Activated naive CD4-positive, alpha-beta T cell treated with anti-CD3 and anti-CD28 coated beads for 36 hours (primary cell): ENCODE data around the gene SAMD4A. TPM values are rescaled to one million over a fixed set of nuclear protein-coding genes. Genes with fewer than 3 reads are reported as not detected.

Source experiments
- CTCF ChIA-PET: fragments of 350-600 bp; sonication (Branson Sonifier 250); formaldehyde crosslinking; loops from one replicate; lab custom pipeline; 2021; ENCODE audit warnings: antibody characterized with exemption; lab: Charles Lee
- DNase-seq: peaks from one replicate; pipeline ENCODE4 v3.0.0-alpha.2; 2020
- H3K27ac Mint-ChIP-seq: one replicate; pipeline ENCODE4 v1.8.0; 2021; ENCODE audit warnings: mild to moderate bottlenecking, mixed read lengths
- H3K27me3 Mint-ChIP-seq: one replicate; pipeline ENCODE4 v1.8.0; 2021; ENCODE audit warnings: low read depth, mixed read lengths
- H3K36me3 Mint-ChIP-seq: one replicate; pipeline ENCODE4 v1.8.0; 2021; ENCODE audit warnings: low read depth, mixed read lengths
- H3K4me1 Mint-ChIP-seq: one replicate; pipeline ENCODE4 v1.8.0; 2021; ENCODE audit warnings: low read depth, mixed read lengths
- H3K4me3 Mint-ChIP-seq: one replicate; pipeline ENCODE4 v1.8.0; 2021; ENCODE audit warnings: mild to moderate bottlenecking, moderate library complexity, mixed read lengths
- H3K9me3 Mint-ChIP-seq: one replicate; pipeline ENCODE4 v1.8.0; 2021; ENCODE audit warnings: mixed read lengths
- intact Hi-C: fragments of 100-400 bp; cut with micrococcal nuclease; formaldehyde crosslinking; loops from one replicate; pipeline ENCODE4 v1.15.1; 2023
- total RNA-seq, 2 experiments: library from RNA; stranded (reverse); gene quantifications; one replicate each; pipeline ENCODE4 v1.2.3, GENCODE V29; 2021

SAMD4A gene
- total RNA-seq, 2 experiments from 2014 or later = 4.7 to 4.9 TPM

GRCh38 chr14:54715811-54716210, 148.9 kb downstream of the SAMD4A start:
- H3K4me1 Mint-ChIP-seq = peaks cover 17% of the 10 kb centered on the region
- intact Hi-C loops = no loop called here
- no peaks in the 10 kb centered on the region for H3K27me3 Mint-ChIP-seq
- H3K4me3 Mint-ChIP-seq = no peak overlapping the region
- no peak for DNase-seq
- peaks cover 4% of the 10 kb centered on the region for H3K9me3 Mint-ChIP-seq
- peaks cover 2% of the 10 kb centered on the region for H3K36me3 Mint-ChIP-seq
- CTCF ChIA-PET = no interaction called here
- no peak overlapping the region for H3K27ac Mint-ChIP-seq

- Mint-ChIP-seq H3K36me3 (no peaks in the 10 kb centered on the region), H3K27ac (no peak overlapping the region), H3K4me3 (no peak overlapping the region), H3K9me3 (peaks cover 2% of the 10 kb centered on the region), H3K27me3 (no peaks in the 10 kb centered on the region), H3K4me1 (peaks cover 10% of the 10 kb centered on the region)
- no peak for DNase-seq
- intact Hi-C loops = no loop called here
- CTCF ChIA-PET = interaction anchor here (1.4 kb wide), 1 partner anchor 56 kb away, joined by 5 read pairs; no protein-coding TSS in a partner anchor
Observed at GRCh38 chr14:54716862-54717261, 149.9 kb downstream of the SAMD4A start.

DNA sequence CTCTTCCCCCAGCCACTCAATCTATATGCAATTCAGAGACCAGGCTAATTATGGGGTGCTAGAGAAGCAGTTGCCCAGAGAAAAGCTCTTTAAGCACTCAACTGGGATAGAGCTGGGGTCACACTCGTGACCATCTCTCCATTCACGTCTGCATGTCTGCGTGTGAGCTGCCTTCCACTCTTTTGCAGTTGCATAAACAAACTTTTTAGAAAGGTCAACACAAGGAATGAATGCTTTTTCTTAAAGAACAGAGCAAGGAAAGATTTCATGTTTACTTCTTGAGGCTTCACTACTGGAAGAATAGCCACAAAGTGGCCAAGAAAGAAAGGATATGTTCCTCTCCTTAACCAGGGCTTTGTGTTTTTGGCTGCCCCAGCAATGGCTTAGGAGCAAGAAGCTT, 151.1 kb downstream of the SAMD4A start:
- H3K36me3 Mint-ChIP-seq = no peaks in the 10 kb centered on the region
- no peaks in the 10 kb centered on the region for H3K27me3 Mint-ChIP-seq
- H3K27ac Mint-ChIP-seq = no peak overlapping the region
- H3K4me1 Mint-ChIP-seq = peaks cover 4% of the 10 kb centered on the region
- H3K4me3 Mint-ChIP-seq = no peak overlapping the region
- no peak for DNase-seq
- H3K9me3 Mint-ChIP-seq = peaks cover 2% of the 10 kb centered on the region
- CTCF ChIA-PET = interaction anchor here (0.6 to 1.4 kb wide), 3 partner anchors 18 to 55 kb away, joined by 3 to 5 read pairs (median 5); no protein-coding TSS in a partner anchor
- intact Hi-C loops = no loop called here

DNA sequence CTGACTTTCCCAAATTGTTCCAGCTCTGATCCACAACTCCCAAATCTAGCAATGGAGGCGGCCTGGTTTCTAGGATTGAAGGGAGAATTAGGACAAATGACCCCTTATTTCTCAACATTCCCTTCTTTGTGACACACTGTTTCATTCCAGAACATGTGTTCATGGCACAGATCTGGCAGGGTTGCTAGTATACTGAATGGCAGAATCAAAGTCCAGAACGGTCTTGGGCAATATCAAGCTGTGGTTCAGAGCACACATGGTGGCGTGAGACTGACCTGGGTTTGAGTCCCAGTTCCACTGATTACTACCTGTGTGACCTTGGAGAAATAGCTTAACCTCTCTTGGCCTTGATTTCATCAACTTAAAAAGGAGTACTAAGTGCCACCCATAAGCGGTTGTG, 152.5 kb downstream of the SAMD4A start:
- H3K36me3 Mint-ChIP-seq = no peaks in the 10 kb centered on the region
- H3K9me3 Mint-ChIP-seq = peaks cover 2% of the 10 kb centered on the region
- DNase-seq = no peak
- CTCF ChIA-PET = interaction anchor here (0.8 to 1.2 kb wide), 3 partner anchors 9 to 156 kb away, joined by 3 to 4 read pairs (median 3); no protein-coding TSS in a partner anchor
- H3K4me3 Mint-ChIP-seq = no peak overlapping the region
- peaks cover 2% of the 10 kb centered on the region for H3K27me3 Mint-ChIP-seq
- no peak overlapping the region for H3K27ac Mint-ChIP-seq
- intact Hi-C loops = no loop called here
- H3K4me1 Mint-ChIP-seq = peaks cover 4% of the 10 kb centered on the region

- intact Hi-C loops = loop anchor here (1.0 to 2.0 kb wide), 3 partner anchors 30 to 156 kb away; partner anchors contain the start of gene SAMD4A
- CTCF ChIA-PET = interaction anchor here (0.7 to 3.0 kb wide), 9 partner anchors 9 to 159 kb away, joined by 3 to 12 read pairs (median 7); partner anchors contain the start of gene SAMD4A
- peak; percentile 47 for DNase-seq
- H3K4me1 Mint-ChIP-seq = peaks cover 8% of the 10 kb centered on the region
- H3K9me3 Mint-ChIP-seq = peaks cover 2% of the 10 kb centered on the region
- H3K4me3 Mint-ChIP-seq = no peak overlapping the region
- no peak overlapping the region for H3K27ac Mint-ChIP-seq
- peaks cover 5% of the 10 kb centered on the region for H3K27me3 Mint-ChIP-seq
- H3K36me3 Mint-ChIP-seq = no peaks in the 10 kb centered on the region
Observed at GRCh38 chr14:54722791-54723432, 156.0 kb downstream of the SAMD4A start.

DNA sequence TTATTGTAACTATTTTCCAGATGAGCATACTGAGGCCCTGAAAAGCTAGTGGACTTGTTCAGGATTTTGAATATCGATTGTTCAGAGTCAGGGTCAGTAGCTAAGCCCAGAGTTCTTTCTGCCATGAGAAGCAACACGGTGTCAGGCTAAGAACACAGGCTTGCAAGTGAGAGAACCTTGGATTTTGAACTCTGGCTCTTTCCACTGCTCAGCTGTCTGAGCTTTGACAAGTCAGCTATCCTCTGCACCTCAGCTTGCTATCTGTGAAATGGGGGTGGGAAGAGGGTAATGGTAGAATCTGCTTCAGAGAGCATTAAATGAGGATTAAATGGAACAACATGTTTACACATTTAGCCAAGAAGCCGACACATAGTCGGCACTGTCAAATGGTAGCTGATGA, 157.2 kb downstream of the SAMD4A start:
- Mint-ChIP-seq H3K36me3 (no peaks in the 10 kb centered on the region), H3K4me1 (peaks cover 18% of the 10 kb centered on the region), H3K27me3 (peaks cover 5% of the 10 kb centered on the region), H3K27ac (no peak overlapping the region), H3K4me3 (no peak overlapping the region), H3K9me3 (peaks cover 2% of the 10 kb centered on the region)
- intact Hi-C loops = no loop called here
- CTCF ChIA-PET = interaction anchor here (0.6 to 2.9 kb wide), 9 partner anchors 10 to 1188 kb away, joined by 3 to 15 read pairs (median 5); partner anchors contain the start of gene SAMD4A
- no peak for DNase-seq

GRCh38 chr14:54724676-54725325, 157.9 kb downstream of the SAMD4A start:
- intact Hi-C loops = no loop called here
- CTCF ChIA-PET = interaction anchor here (0.5 to 2.9 kb wide), 10 partner anchors 12 to 245 kb away, joined by 3 to 15 read pairs (median 5); partner anchors contain the start of gene SAMD4A
- no peak overlapping the region for H3K27ac Mint-ChIP-seq
- no peak for DNase-seq
- no peak overlapping the region for H3K4me3 Mint-ChIP-seq
- peaks cover 25% of the 10 kb centered on the region for H3K4me1 Mint-ChIP-seq
- peaks cover 5% of the 10 kb centered on the region for H3K27me3 Mint-ChIP-seq
- H3K9me3 Mint-ChIP-seq = peaks cover 2% of the 10 kb centered on the region
- no peaks in the 10 kb centered on the region for H3K36me3 Mint-ChIP-seq

- no peak for DNase-seq
- CTCF ChIA-PET = interaction anchor here (0.9 to 2.3 kb wide), 2 partner anchors 48 to 154 kb away, joined by 3 to 15 read pairs; no protein-coding TSS in a partner anchor
- H3K4me3 Mint-ChIP-seq = no peak overlapping the region
- peaks cover 35% of the 10 kb centered on the region for H3K4me1 Mint-ChIP-seq
- intact Hi-C loops = no loop called here
- no peaks in the 10 kb centered on the region for H3K9me3 Mint-ChIP-seq
- peaks cover 5% of the 10 kb centered on the region for H3K27me3 Mint-ChIP-seq
- no peaks in the 10 kb centered on the region for H3K36me3 Mint-ChIP-seq
- no peak overlapping the region for H3K27ac Mint-ChIP-seq
Observed at GRCh38 chr14:54725998-54726397, 159.1 kb downstream of the SAMD4A start.

GRCh38 chr14:54727929-54728328, 161.0 kb downstream of the SAMD4A start:
- Mint-ChIP-seq H3K27me3 (peaks cover 5% of the 10 kb centered on the region), H3K4me3 (no peak overlapping the region), H3K27ac (no peak overlapping the region), H3K9me3 (no peaks in the 10 kb centered on the region), H3K36me3 (no peaks in the 10 kb centered on the region), H3K4me1 (peaks cover 33% of the 10 kb centered on the region)
- DNase-seq = no peak
- intact Hi-C loops = no loop called here
- CTCF ChIA-PET = interaction anchor here (1.2 to 6.1 kb wide), 4 partner anchors 27 to 162 kb away, joined by 3 to 39 read pairs (median 17); partner anchors contain the start of gene SAMD4A

DNA sequence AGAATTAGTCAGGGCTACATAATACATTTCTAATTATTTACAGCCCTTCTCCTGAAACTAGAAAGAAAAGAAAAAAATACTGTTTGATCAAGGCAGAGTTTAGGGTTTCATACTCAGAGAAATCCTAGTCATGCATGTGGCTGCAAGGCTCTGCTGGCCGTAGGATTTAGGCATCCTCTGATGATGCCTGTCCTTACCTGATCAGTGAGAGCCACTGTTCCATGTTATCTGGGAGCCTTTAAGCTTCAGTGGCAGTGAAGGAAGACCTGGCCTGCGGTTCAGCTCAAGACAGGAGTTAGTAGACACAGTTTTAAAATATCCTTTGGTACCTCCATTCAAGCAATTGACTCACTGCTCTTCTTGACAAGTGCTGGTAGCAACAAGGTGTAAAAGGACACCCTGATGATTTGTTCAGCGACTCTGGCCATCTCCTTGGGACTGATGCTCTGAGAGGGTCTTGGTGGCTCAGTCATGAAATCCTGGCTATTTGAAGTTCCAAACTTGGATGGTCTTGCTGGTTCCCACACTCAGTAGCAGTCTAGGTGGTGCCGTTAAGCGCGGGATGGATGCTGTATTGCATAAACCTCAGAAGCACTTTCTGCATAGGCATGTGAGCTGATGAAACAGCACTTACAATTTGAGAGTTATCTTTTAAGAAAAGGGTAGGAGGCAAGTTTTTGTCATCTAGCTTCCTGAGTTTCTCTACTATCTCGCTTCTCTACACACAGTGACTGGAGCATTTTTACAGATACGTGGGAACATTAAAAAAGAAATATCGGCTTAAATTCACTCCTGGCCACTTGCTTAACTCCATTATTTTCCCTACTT, 162.0 kb downstream of the SAMD4A start:
- Mint-ChIP-seq H3K9me3 (no peaks in the 10 kb centered on the region), H3K27ac (peak overlapping the region; percentile 34), H3K36me3 (no peaks in the 10 kb centered on the region), H3K4me1 (peaks cover 33% of the 10 kb centered on the region), H3K4me3 (no peak overlapping the region), H3K27me3 (peaks cover 3% of the 10 kb centered on the region)
- intact Hi-C loops = no loop called here
- DNase-seq = peak; percentile 25
- CTCF ChIA-PET = interaction anchor here (1.1 to 6.1 kb wide), 5 partner anchors 15 to 163 kb away, joined by 3 to 39 read pairs (median 7); partner anchors contain the start of gene SAMD4A

GRCh38 chr14:54730156-54730961, 163.4 kb downstream of the SAMD4A start:
- intact Hi-C loops = loop anchor here (1.0 to 2.0 kb wide), 12 partner anchors 12 to 334 kb away; partner anchors contain the start of genes CNIH1 and GCH1
- H3K36me3 Mint-ChIP-seq = no peaks in the 10 kb centered on the region
- DNase-seq = peak; percentile 74
- peaks cover 33% of the 10 kb centered on the region for H3K4me1 Mint-ChIP-seq
- no peaks in the 10 kb centered on the region for H3K9me3 Mint-ChIP-seq
- peaks cover 3% of the 10 kb centered on the region for H3K27me3 Mint-ChIP-seq
- CTCF ChIA-PET = interaction anchor here (0.5 to 6.1 kb wide), 10 partner anchors 19 to 165 kb away, joined by 3 to 39 read pairs (median 4); partner anchors contain the start of gene SAMD4A
- peak overlapping the region; percentile 96 for H3K27ac Mint-ChIP-seq
- H3K4me3 Mint-ChIP-seq = peak overlapping the region; percentile 58
